ENCODE results near the gene GCLC.

GCLC gene

DNA sequence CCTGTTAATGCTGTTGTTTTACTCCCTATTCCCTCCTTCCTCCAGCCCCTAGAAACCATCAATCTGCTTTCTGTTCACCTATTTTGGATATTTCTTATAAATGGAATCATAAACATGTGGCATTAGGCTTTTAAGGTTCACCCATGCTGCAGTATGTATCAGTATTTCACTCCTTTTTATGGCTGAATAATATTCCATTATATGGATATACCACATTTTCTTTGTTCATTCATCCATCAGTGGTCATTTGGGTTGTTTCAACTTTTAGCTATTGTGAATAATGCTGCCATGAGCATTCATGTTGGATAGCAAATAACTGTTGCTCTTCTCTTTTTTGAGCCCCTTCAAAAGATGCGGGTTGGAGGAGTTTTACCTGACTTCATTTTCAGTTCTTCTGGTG is 89.2 kb downstream of the GCLC start:
- Histone ChIP-seq H2AFZ (ENCODE audit: low read depth, low read length, severe bottlenecking) (no peak overlapping the region), H3K9me3 (ENCODE audit: insufficient read depth, low read length) (no peaks in the 10 kb centered on the region), H3F3A (ENCODE audit: insufficient read depth) (no peaks in the 10 kb centered on the region), H3K4me3 (ENCODE audit: insufficient read depth, low read length, poor library complexity, severe bottlenecking) (no peak overlapping the region), H3K4me2 (ENCODE audit: low read depth, low read length, poor library complexity, severe bottlenecking) (no peak overlapping the region), H3K9me2 (replicated peaks; ENCODE audit: insufficient read depth, low read length) (no peaks in the 10 kb centered on the region), H3K9ac (ENCODE audit: low read length) (no peak overlapping the region), H3K27ac (ENCODE audit: low read depth, low read length) (no peak overlapping the region), H3K79me2 (ENCODE audit: insufficient read depth, low read length) (no peaks in the 10 kb centered on the region), H3K36me3 (ENCODE audit: low read length) (no peaks in the 10 kb centered on the region), H4K20me1 (ENCODE audit: low read depth, low read length) (no peaks in the 10 kb centered on the region), H3K27me3 (ENCODE audit: low read length) (no peaks in the 10 kb centered on the region)
- no peak for TF ChIP-seq EZH2phosphoT487 (conservative IDR thresholded peaks at IDR 0.05; ENCODE audit: low read length)
- TF ChIP-seq, protein P1, sequence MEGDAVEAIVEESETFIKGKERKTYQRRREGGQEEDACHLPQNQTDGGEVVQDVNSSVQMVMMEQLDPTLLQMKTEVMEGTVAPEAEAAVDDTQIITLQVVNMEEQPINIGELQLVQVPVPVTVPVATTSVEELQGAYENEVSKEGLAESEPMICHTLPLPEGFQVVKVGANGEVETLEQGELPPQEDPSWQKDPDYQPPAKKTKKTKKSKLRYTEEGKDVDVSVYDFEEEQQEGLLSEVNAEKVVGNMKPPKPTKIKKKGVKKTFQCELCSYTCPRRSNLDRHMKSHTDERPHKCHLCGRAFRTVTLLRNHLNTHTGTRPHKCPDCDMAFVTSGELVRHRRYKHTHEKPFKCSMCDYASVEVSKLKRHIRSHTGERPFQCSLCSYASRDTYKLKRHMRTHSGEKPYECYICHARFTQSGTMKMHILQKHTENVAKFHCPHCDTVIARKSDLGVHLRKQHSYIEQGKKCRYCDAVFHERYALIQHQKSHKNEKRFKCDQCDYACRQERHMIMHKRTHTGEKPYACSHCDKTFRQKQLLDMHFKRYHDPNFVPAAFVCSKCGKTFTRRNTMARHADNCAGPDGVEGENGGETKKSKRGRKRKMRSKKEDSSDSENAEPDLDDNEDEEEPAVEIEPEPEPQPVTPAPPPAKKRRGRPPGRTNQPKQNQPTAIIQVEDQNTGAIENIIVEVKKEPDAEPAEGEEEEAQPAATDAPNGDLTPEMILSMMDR (IDR thresholded peaks at IDR 0.05; ENCODE audit: insufficient read depth, low read length, poor library complexity, severe bottlenecking), result no peak

DNA sequence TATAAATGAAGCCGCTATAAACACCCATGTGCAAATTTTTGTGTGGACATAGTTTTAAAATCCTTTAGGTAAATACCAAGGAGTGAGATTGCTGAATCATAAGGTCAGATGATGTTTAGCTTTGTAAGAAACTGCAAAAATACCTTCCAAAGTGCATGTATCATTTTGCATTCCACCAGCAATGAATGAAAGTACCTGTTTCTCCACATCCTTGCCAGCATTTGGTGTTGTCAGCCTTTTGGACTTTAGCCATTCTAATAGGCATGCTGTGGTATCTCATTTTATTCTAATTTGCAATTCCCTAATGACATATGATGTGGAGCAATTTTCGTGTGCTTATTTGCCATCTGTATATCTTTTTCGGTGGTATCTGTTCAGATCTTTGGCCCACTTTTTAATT is 93.7 kb downstream of the GCLC start:
- no peaks in the 10 kb centered on the region for H3K9me2 ChIP-seq (replicated peaks; ENCODE audit: insufficient read depth, low read length)
- no peaks in the 10 kb centered on the region for H3K36me3 ChIP-seq (ENCODE audit: low read length)
- H3K4me3 ChIP-seq (ENCODE audit: insufficient read depth, low read length, poor library complexity, severe bottlenecking), result no peak overlapping the region
- no peak overlapping the region for H3K9ac ChIP-seq (ENCODE audit: low read length)
- no peaks in the 10 kb centered on the region for H3K9me3 ChIP-seq (ENCODE audit: insufficient read depth, low read length)
- H3K27ac ChIP-seq (ENCODE audit: low read depth, low read length), result no peak overlapping the region
- no peak overlapping the region for H2AFZ ChIP-seq (ENCODE audit: low read depth, low read length, severe bottlenecking)
- no peaks in the 10 kb centered on the region for H4K20me1 ChIP-seq (ENCODE audit: low read depth, low read length)
- TF ChIP-seq, protein P1 (IDR thresholded peaks at IDR 0.05; ENCODE audit: insufficient read depth, low read length, poor library complexity, severe bottlenecking), result no peak
- no peak for TF ChIP-seq EZH2phosphoT487 (conservative IDR thresholded peaks at IDR 0.05; ENCODE audit: low read length)
- H3K27me3 ChIP-seq (ENCODE audit: low read length), result no peaks in the 10 kb centered on the region
- H3K79me2 ChIP-seq (ENCODE audit: insufficient read depth, low read length), result no peaks in the 10 kb centered on the region
- H3K4me2 ChIP-seq (ENCODE audit: low read depth, low read length, poor library complexity, severe bottlenecking), result no peak overlapping the region
- H3F3A ChIP-seq (ENCODE audit: insufficient read depth), result no peaks in the 10 kb centered on the region

DNA sequence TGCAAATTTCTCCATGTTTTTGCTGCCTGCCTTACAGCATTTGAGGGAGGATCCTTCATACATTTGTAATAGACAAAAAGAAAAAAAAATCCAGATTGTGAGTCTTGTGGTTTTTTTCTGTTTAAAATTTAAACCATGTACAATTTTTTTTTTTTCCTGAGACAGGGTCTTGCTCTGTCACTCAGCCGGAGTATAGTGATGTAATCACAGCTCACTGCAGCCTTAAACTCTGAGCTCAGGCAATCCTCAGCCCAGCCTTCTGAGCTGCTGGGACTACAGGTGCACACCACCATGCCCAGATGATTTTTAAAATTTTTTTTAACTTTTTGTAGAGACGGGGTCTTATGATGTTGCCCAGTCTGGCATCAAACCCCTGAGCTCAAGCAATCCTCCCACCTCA is 97.0 kb downstream of the GCLC start:
- no peaks in the 10 kb centered on the region for H3K27me3 ChIP-seq (ENCODE audit: low read length)
- no peaks in the 10 kb centered on the region for H3K79me2 ChIP-seq (ENCODE audit: insufficient read depth, low read length)
- no peaks in the 10 kb centered on the region for H3K9me2 ChIP-seq (replicated peaks; ENCODE audit: insufficient read depth, low read length)
- TF ChIP-seq, protein P1 (IDR thresholded peaks at IDR 0.05; ENCODE audit: insufficient read depth, low read length, poor library complexity, severe bottlenecking), result no peak
- TF ChIP-seq EZH2phosphoT487 (conservative IDR thresholded peaks at IDR 0.05; ENCODE audit: low read length), result no peak
- H3F3A ChIP-seq (ENCODE audit: insufficient read depth), result no peaks in the 10 kb centered on the region
- no peak overlapping the region for H2AFZ ChIP-seq (ENCODE audit: low read depth, low read length, severe bottlenecking)
- no peak overlapping the region for H3K4me2 ChIP-seq (ENCODE audit: low read depth, low read length, poor library complexity, severe bottlenecking)
- no peak overlapping the region for H3K9ac ChIP-seq (ENCODE audit: low read length)
- no peaks in the 10 kb centered on the region for H4K20me1 ChIP-seq (ENCODE audit: low read depth, low read length)
- no peak overlapping the region for H3K27ac ChIP-seq (ENCODE audit: low read depth, low read length)
- H3K36me3 ChIP-seq (ENCODE audit: low read length), result no peaks in the 10 kb centered on the region
- no peaks in the 10 kb centered on the region for H3K9me3 ChIP-seq (ENCODE audit: insufficient read depth, low read length)
- H3K4me3 ChIP-seq (ENCODE audit: insufficient read depth, low read length, poor library complexity, severe bottlenecking), result no peak overlapping the region
